Measurements from ENCODE around the gene KDM5C. TPM values are rescaled to one million over a fixed set of nuclear protein-coding genes. Genes with fewer than 3 reads are reported as not detected.

Gene KDM5C
- total RNA-seq, 1 experiment from 2014 or later = 112 TPM

DNA sequence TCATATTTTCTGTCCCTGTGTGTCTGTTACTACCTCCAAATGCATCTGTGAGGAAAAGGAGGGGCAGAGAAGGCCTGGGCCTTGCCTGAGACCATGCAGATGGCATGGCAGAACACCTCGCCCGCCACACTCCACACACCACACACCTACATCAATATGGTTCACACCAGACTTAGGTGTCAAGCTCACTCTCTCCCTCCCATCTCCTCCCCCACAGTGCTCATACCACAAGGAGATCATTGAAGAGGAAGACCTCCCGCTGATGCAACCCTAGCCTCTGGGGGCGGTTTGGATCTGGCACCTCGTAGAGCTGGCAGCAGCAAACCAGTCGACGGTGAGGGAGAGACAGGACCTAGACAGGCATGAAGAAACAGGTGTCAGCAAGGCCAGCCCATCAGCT lies 16.6 kb upstream of the KDM5C start (continued):
- TF ChIP-seq NFATC4 (CRISPR knock-in tag; IDR thresholded peaks at IDR 0.05) (no peak), ATF1 (CRISPR knock-in tag; IDR thresholded peaks at IDR 0.05) (no peak)

- Mint-ChIP-seq H3K4me3 (no peak overlapping the region), H3K36me3 (peaks cover 13% of the 10 kb centered on the region), H3K27ac (no peak overlapping the region), H3K9me3 (no peaks in the 10 kb centered on the region), H3K4me1 (no peaks in the 10 kb centered on the region), H3K27me3 (ENCODE audit: low read depth) (no peaks in the 10 kb centered on the region)
- no peak for TF ChIP-seq USF1 (CRISPR knock-in tag; IDR thresholded peaks at IDR 0.05)
- TF ChIP-seq, protein P1, sequence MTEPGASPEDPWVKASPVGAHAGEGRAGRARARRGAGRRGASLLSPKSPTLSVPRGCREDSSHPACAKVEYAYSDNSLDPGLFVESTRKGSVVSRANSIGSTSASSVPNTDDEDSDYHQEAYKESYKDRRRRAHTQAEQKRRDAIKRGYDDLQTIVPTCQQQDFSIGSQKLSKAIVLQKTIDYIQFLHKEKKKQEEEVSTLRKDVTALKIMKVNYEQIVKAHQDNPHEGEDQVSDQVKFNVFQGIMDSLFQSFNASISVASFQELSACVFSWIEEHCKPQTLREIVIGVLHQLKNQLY (CRISPR knock-in tag; IDR thresholded peaks at IDR 0.05) = no peak
- DNase-seq (ENCODE audit: low spot score) (peak; percentile 48), ATAC-seq (peak; percentile 57)
- ChIA-PET CTCF (interaction anchor here (0.6 to 1.0 kb wide), 8 partner anchors 10 to 304 kb away, joined by 3 to 5 read pairs (median 3); no protein-coding TSS in a partner anchor), POLR2A (interaction anchor here (0.6 kb wide), 1 partner anchor 45 kb away, joined by 3 read pairs; no protein-coding TSS in a partner anchor)
Observed at GRCh38 chrX:53239474-53239873, 14.5 kb upstream of the KDM5C start.

DNA sequence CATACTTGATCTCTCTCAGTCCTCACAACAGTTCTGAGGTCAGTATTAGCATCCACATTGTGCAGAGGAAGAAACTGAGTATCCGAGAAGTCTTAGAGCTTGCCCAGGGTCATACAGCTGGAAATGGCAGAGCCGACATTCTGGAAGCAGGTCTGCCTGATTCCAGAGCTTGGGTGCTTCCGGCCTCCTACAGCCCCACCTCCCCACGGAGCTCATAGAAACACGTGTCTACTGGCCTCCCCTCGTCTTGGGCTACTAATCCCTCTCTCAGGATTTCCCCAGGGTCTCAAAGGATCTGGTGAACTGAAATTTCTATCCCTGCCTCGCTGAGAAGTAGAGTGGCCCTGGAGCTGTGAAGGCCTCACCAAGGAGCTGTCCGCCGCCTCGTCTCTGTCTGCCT lies 12.0 kb upstream of the KDM5C start:
- POLR2A ChIA-PET = no interaction called here

More for the DNA sequence above, 12.0 kb upstream of the KDM5C start:
- ATAC-seq (no peak), DNase-seq (ENCODE audit: low spot score) (no peak)
- no peak for TF ChIP-seq TCF7 (CRISPR knock-in tag; IDR thresholded peaks at IDR 0.05; ENCODE audit: low read depth)
- TF ChIP-seq, protein P2, sequence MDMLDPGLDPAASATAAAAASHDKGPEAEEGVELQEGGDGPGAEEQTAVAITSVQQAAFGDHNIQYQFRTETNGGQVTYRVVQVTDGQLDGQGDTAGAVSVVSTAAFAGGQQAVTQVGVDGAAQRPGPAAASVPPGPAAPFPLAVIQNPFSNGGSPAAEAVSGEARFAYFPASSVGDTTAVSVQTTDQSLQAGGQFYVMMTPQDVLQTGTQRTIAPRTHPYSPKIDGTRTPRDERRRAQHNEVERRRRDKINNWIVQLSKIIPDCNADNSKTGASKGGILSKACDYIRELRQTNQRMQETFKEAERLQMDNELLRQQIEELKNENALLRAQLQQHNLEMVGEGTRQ (CRISPR knock-in tag; IDR thresholded peaks at IDR 0.05) = no peak
- TF ChIP-seq ATF3 (CRISPR knock-in tag; conservative IDR thresholded peaks at IDR 0.05) = no peak
- no peak for TF ChIP-seq TEAD4 (CRISPR knock-in tag; IDR thresholded peaks at IDR 0.05)
- no peak for TF ChIP-seq ERG (CRISPR knock-in tag; IDR thresholded peaks at IDR 0.05)
- TF ChIP-seq ZBTB21 (CRISPR knock-in tag; IDR thresholded peaks at IDR 0.05; ENCODE audit: borderline replicate concordance) = no peak
- TF ChIP-seq GRHL2 (CRISPR knock-in tag; IDR thresholded peaks at IDR 0.05; ENCODE audit: insufficient replicate concordance, severe bottlenecking) = no peak
- no peak for TF ChIP-seq NR3C1 (CRISPR knock-in tag; conservative IDR thresholded peaks at IDR 0.05; ENCODE audit: low read depth)
- no peak for TF ChIP-seq ETV6 (CRISPR knock-in tag; IDR thresholded peaks at IDR 0.05)
- TF ChIP-seq NFYB (CRISPR knock-in tag; conservative IDR thresholded peaks at IDR 0.05; ENCODE audit: low read depth) = no peak
- no peak for TF ChIP-seq IRF1 (CRISPR knock-in tag; IDR thresholded peaks at IDR 0.05)
- no peak for TF ChIP-seq ESRRA (CRISPR knock-in tag; IDR thresholded peaks at IDR 0.05; ENCODE audit: borderline replicate concordance)
- no peak for TF ChIP-seq ZNF416 (CRISPR knock-in tag; IDR thresholded peaks at IDR 0.05)
- TF ChIP-seq ATF1 (CRISPR knock-in tag; IDR thresholded peaks at IDR 0.05) = no peak
- TF ChIP-seq, protein P1 (CRISPR knock-in tag; IDR thresholded peaks at IDR 0.05) = no peak
- no peak for TF ChIP-seq ATF6 (CRISPR knock-in tag; IDR thresholded peaks at IDR 0.05)
- TF ChIP-seq TEAD1 (CRISPR knock-in tag; IDR thresholded peaks at IDR 0.05) = no peak
- no peak for TF ChIP-seq ZNF396 (CRISPR knock-in tag; IDR thresholded peaks at IDR 0.05; ENCODE audit: borderline replicate concordance)
- TF ChIP-seq ZSCAN18 (CRISPR knock-in tag; IDR thresholded peaks at IDR 0.05) = no peak
- no peak for TF ChIP-seq MXD4 (CRISPR knock-in tag; IDR thresholded peaks at IDR 0.05; ENCODE audit: borderline replicate concordance)
- Mint-ChIP-seq H3K9me3 (no peaks in the 10 kb centered on the region), H3K4me3 (no peak overlapping the region), H3K27me3 (ENCODE audit: low read depth) (no peaks in the 10 kb centered on the region), H3K4me1 (no peaks in the 10 kb centered on the region), H3K27ac (no peak overlapping the region), H3K36me3 (peaks cover 10% of the 10 kb centered on the region)
- CTCF ChIA-PET = no interaction called here

Data from WTC11 (cell line).